ENCODE measurements around the gene GPC3. TPM values are rescaled to one million over a fixed set of nuclear protein-coding genes. Genes with fewer than 3 reads are reported as not detected.

Gene GPC3
- total RNA-seq, 1 experiment from 2014 or later, result not detected

DNA sequence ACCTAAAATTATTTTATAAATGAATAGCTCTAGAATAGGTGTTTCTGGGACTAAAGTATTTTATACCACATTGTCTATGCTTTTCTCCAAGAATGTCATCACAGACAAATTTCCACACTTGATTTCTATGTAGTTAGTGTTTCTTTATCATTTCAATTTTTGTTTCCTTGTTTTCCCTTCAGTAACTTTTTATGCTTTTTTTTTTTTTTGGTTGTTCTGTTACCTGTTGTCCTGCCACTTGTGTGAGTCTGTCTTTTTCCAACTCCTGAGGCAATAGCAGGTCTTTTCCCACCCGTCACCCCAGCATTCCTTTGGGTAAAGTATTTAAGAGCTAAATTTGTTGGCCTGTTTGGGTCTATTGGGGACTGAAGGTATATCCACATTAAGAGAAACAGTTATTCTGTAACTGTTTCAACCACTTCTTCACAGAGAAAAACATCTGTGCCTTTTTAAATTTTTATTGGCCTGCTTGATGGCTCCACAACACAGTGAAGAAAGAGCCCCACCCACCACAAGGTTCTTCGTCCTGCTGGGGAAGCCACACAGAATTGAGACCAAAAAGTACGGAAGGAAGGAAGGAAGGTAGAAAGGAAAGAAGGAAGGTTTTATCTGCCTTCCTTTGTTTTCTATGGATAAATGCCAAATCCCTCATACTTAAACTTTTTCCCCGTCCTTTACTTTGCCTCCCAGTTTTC is 17.7 kb upstream of the GPC3 start:
- Histone ChIP-seq H2AFZ (no peak overlapping the region), H3K79me2 (ENCODE audit: low read depth) (no peaks in the 10 kb centered on the region), H3K4me3 (no peak overlapping the region), H4K20me1 (ENCODE audit: insufficient read depth) (no peaks in the 10 kb centered on the region), H3K4me2 (no peak overlapping the region), H3K27ac (no peak overlapping the region), H3F3A (ENCODE audit: insufficient read depth, low read depth) (no peaks in the 10 kb centered on the region), H3K4me1 (replicated peaks; ENCODE audit: insufficient read depth) (no peaks in the 10 kb centered on the region), H3K27me3 (ENCODE audit: insufficient read depth, low read depth) (no peaks in the 10 kb centered on the region), H3K36me3 (ENCODE audit: low read depth) (no peaks in the 10 kb centered on the region), H3K9me2 (ENCODE audit: insufficient read depth) (no peaks in the 10 kb centered on the region), H3K9me3 (ENCODE audit: insufficient read depth, low read depth) (no peaks in the 10 kb centered on the region)
- DNase-seq, result no peak
- POLR2A ChIA-PET (ENCODE audit: unreplicated experiment), result no interaction called here
- no TSS peak for BruUV-seq (replicated peaks)
- CTCF ChIA-PET, result no interaction called here
- intact Hi-C loops (cut with micrococcal nuclease; ENCODE audit: unreplicated experiment), result no loop called here
- TF ChIP-seq, protein P1, sequence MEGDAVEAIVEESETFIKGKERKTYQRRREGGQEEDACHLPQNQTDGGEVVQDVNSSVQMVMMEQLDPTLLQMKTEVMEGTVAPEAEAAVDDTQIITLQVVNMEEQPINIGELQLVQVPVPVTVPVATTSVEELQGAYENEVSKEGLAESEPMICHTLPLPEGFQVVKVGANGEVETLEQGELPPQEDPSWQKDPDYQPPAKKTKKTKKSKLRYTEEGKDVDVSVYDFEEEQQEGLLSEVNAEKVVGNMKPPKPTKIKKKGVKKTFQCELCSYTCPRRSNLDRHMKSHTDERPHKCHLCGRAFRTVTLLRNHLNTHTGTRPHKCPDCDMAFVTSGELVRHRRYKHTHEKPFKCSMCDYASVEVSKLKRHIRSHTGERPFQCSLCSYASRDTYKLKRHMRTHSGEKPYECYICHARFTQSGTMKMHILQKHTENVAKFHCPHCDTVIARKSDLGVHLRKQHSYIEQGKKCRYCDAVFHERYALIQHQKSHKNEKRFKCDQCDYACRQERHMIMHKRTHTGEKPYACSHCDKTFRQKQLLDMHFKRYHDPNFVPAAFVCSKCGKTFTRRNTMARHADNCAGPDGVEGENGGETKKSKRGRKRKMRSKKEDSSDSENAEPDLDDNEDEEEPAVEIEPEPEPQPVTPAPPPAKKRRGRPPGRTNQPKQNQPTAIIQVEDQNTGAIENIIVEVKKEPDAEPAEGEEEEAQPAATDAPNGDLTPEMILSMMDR (conservative IDR thresholded peaks at IDR 0.05), result no peak
- TF ChIP-seq EZH2 (IDR thresholded peaks at IDR 0.05; ENCODE audit: low read depth), result no peak

DNA sequence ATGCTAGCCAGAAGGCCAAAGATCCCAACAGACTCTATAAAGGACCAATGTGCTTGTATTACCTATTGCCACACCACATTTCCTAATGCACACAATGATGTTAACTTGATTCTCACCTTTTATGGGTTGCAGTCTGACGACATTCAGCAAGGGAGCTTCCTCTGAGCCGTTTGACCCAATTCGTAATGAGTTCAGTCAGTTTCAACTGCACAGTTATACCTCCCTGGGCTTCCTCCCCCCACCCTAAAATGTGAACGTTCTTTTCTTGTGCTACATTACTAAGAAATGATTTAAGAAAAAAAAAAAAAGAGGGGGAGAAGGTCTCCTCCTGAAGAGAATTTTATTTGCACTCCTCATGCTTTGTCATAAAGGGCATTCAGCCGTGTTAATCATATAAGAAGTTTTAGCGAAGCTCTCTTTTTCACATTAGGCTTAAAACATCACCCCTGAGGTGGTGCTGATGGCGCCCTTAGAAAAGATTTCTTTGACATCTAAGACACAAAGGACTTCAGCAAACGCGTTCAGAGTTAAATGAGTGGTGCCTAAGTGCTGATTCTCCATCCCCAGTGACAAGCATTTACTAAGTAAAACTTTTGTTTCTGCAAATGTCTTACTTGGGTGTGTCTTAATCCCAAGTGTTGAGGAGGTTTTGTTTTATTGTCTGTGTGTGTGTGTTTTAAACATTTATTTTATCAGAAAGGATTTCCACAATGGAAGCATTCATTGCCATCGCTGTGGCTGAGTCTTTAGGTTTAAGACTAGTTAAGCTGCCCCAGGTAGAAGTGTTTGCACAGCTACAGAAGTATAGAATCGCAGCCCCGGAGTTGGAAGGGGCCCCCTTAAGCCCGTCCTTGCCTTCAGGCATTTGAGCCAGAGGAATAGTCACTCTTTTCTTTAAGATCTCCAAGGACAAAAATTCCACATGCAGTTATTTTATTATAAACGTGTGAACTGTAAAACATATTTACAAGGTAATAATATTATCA is 15.2 kb upstream of the GPC3 start:
- H3K4me2 ChIP-seq, result no peak overlapping the region
- CTCF ChIA-PET, result no interaction called here
- no TSS peak for BruUV-seq (replicated peaks)

GRCh38 chrX:133999031-133999705 is 13.8 kb upstream of the GPC3 start:
- no peak for DNase-seq
- Histone ChIP-seq H3K9me3 (ENCODE audit: insufficient read depth, low read depth) (no peaks in the 10 kb centered on the region), H3K27me3 (ENCODE audit: insufficient read depth, low read depth) (peaks cover 4% of the 10 kb centered on the region; the same call in 1 of the 2 replicates), H3K9me2 (ENCODE audit: insufficient read depth) (no peaks in the 10 kb centered on the region), H2AFZ (no peak overlapping the region), H3K36me3 (ENCODE audit: low read depth) (no peaks in the 10 kb centered on the region), H4K20me1 (ENCODE audit: insufficient read depth) (no peaks in the 10 kb centered on the region), H3K4me3 (no peak overlapping the region), H3K79me2 (ENCODE audit: low read depth) (no peaks in the 10 kb centered on the region), H3F3A (ENCODE audit: insufficient read depth, low read depth) (no peaks in the 10 kb centered on the region), H3K27ac (no peak overlapping the region), H3K4me1 (replicated peaks; ENCODE audit: insufficient read depth) (no peaks in the 10 kb centered on the region), H3K4me2 (no peak overlapping the region)
- intact Hi-C loops (cut with micrococcal nuclease; ENCODE audit: unreplicated experiment), result no loop called here
- no TSS peak for BruUV-seq (replicated peaks)
- CTCF ChIA-PET, result no interaction called here
- no peak for TF ChIP-seq EZH2 (IDR thresholded peaks at IDR 0.05; ENCODE audit: low read depth)
- TF ChIP-seq, protein P1 (conservative IDR thresholded peaks at IDR 0.05), result no peak
- POLR2A ChIA-PET (ENCODE audit: unreplicated experiment), result interaction anchor here (0.7 kb wide), 1 partner anchor 1263 kb away, joined by 5 read pairs; no protein-coding TSS in a partner anchor

More for the DNA sequence above, 15.2 kb upstream of the GPC3 start:
- Histone ChIP-seq H2AFZ (no peak overlapping the region), H3K27ac (no peak overlapping the region), H3K9me2 (ENCODE audit: insufficient read depth) (no peaks in the 10 kb centered on the region), H3K27me3 (ENCODE audit: insufficient read depth, low read depth) (no peaks in the 10 kb centered on the region), H3K36me3 (ENCODE audit: low read depth) (no peaks in the 10 kb centered on the region), H3F3A (ENCODE audit: insufficient read depth, low read depth) (no peaks in the 10 kb centered on the region), H3K9me3 (ENCODE audit: insufficient read depth, low read depth) (no peaks in the 10 kb centered on the region), H3K79me2 (ENCODE audit: low read depth) (no peaks in the 10 kb centered on the region), H3K4me3 (no peak overlapping the region), H4K20me1 (ENCODE audit: insufficient read depth) (no peaks in the 10 kb centered on the region), H3K4me1 (replicated peaks; ENCODE audit: insufficient read depth) (no peaks in the 10 kb centered on the region)
- DNase-seq, result no peak
- intact Hi-C loops (cut with micrococcal nuclease; ENCODE audit: unreplicated experiment), result no loop called here
- POLR2A ChIA-PET (ENCODE audit: unreplicated experiment), result no interaction called here
- TF ChIP-seq, protein P1 (conservative IDR thresholded peaks at IDR 0.05), result no peak
- TF ChIP-seq EZH2 (IDR thresholded peaks at IDR 0.05; ENCODE audit: low read depth), result no peak
